ENCODE measurements around the gene BABAM2. TPM values are rescaled to one million over a fixed set of nuclear protein-coding genes. Genes with fewer than 3 reads are reported as not detected.

BABAM2 gene
- total RNA-seq, 1 donor from 2014 or later: 34.6 TPM

- H3K27ac ChIP-seq: no peak overlapping the region
- peaks cover 41% of the 10 kb centered on the region for H3K4me1 ChIP-seq
- no peak for DNase-seq (ENCODE audit: low spot score)
- Mint-ChIP-seq H3K4me3 (no peak overlapping the region), H3K4me1 (peaks cover 48% of the 10 kb centered on the region), H3K9me3 (peaks cover 2% of the 10 kb centered on the region), H3K27ac (no peak overlapping the region), H3K27me3 (ENCODE audit: insufficient read depth, low read depth) (peaks cover 8% of the 10 kb centered on the region), H3K36me3 (peaks cover 10% of the 10 kb centered on the region)
- H3K79me2 ChIP-seq (ENCODE audit: low read depth): no peaks in the 10 kb centered on the region
- no peaks in the 10 kb centered on the region for H4K20me1 ChIP-seq (ENCODE audit: low read depth)
- no peaks in the 10 kb centered on the region for H3K36me3 ChIP-seq
- TF ChIP-seq EZH2 (IDR thresholded peaks at IDR 0.05) (no peak), EZH2phosphoT487 (IDR thresholded peaks at IDR 0.05) (no peak), CTCF (IDR thresholded peaks at IDR 0.05) (no peak)
- peaks cover 31% of the 10 kb centered on the region for H3F3A ChIP-seq (ENCODE audit: low read depth)
- peak overlapping the region; percentile 27 for H3K4me2 ChIP-seq
- no peak overlapping the region for H3K9ac ChIP-seq
- H3K27me3 ChIP-seq: no peaks in the 10 kb centered on the region
- H2AFZ ChIP-seq (replicated peaks): no peak overlapping the region
- H3K9me3 ChIP-seq (ENCODE audit: low read depth): no peaks in the 10 kb centered on the region
- no peak overlapping the region for H3K4me3 ChIP-seq
Observed at GRCh38 chr2:28325567-28326468, 435.3 kb downstream of the BABAM2 start.

- H3K9ac ChIP-seq: no peak overlapping the region
- H3K36me3 Mint-ChIP-seq: peaks cover 13% of the 10 kb centered on the region
- H3K27me3 ChIP-seq: no peaks in the 10 kb centered on the region
- TF ChIP-seq EZH2phosphoT487 (IDR thresholded peaks at IDR 0.05): no peak
- TF ChIP-seq EZH2 (IDR thresholded peaks at IDR 0.05): no peak
- no peak for TF ChIP-seq CTCF (IDR thresholded peaks at IDR 0.05)
- peaks cover 36% of the 10 kb centered on the region for H3K4me1 ChIP-seq
- H3K27me3 Mint-ChIP-seq (ENCODE audit: insufficient read depth, low read depth): peaks cover 8% of the 10 kb centered on the region
- no peaks in the 10 kb centered on the region for H3K79me2 ChIP-seq (ENCODE audit: low read depth)
- no peaks in the 10 kb centered on the region for H3K36me3 ChIP-seq
- peaks cover 5% of the 10 kb centered on the region for H3K9me3 Mint-ChIP-seq
- H3K4me2 ChIP-seq: no peak overlapping the region
- no peak overlapping the region for H3K27ac Mint-ChIP-seq
- H3F3A ChIP-seq (ENCODE audit: low read depth): peaks cover 25% of the 10 kb centered on the region
- DNase-seq (ENCODE audit: low spot score): no peak
- H4K20me1 ChIP-seq (ENCODE audit: low read depth): no peaks in the 10 kb centered on the region
- H2AFZ ChIP-seq (replicated peaks): no peak overlapping the region
- H3K4me3 ChIP-seq: no peak overlapping the region
- H3K4me1 Mint-ChIP-seq: peaks cover 42% of the 10 kb centered on the region
- no peak overlapping the region for H3K27ac ChIP-seq
- no peak overlapping the region for H3K4me3 Mint-ChIP-seq
- no peaks in the 10 kb centered on the region for H3K9me3 ChIP-seq (ENCODE audit: low read depth)
Observed at GRCh38 chr2:28326469-28326805, 435.9 kb downstream of the BABAM2 start.

- Histone ChIP-seq H3K9ac (no peak overlapping the region), H3K4me2 (no peak overlapping the region), H3K27ac (no peak overlapping the region), H3K79me2 (ENCODE audit: low read depth) (no peaks in the 10 kb centered on the region), H2AFZ (replicated peaks) (no peak overlapping the region), H3F3A (ENCODE audit: low read depth) (peaks cover 19% of the 10 kb centered on the region), H3K4me1 (peaks cover 31% of the 10 kb centered on the region), H4K20me1 (ENCODE audit: low read depth) (no peaks in the 10 kb centered on the region), H3K27me3 (no peaks in the 10 kb centered on the region), H3K4me3 (no peak overlapping the region), H3K9me3 (ENCODE audit: low read depth) (no peaks in the 10 kb centered on the region), H3K36me3 (no peaks in the 10 kb centered on the region)
- H3K4me3 Mint-ChIP-seq: no peak overlapping the region
- H3K27ac Mint-ChIP-seq: no peak overlapping the region
- H3K36me3 Mint-ChIP-seq: peaks cover 14% of the 10 kb centered on the region
- H3K27me3 Mint-ChIP-seq (ENCODE audit: insufficient read depth, low read depth): peaks cover 6% of the 10 kb centered on the region
- no peak for DNase-seq (ENCODE audit: low spot score)
- peaks cover 36% of the 10 kb centered on the region for H3K4me1 Mint-ChIP-seq
- no peak for TF ChIP-seq EZH2phosphoT487 (IDR thresholded peaks at IDR 0.05)
- no peak for TF ChIP-seq CTCF (IDR thresholded peaks at IDR 0.05)
- TF ChIP-seq EZH2 (IDR thresholded peaks at IDR 0.05): no peak
- peaks cover 6% of the 10 kb centered on the region for H3K9me3 Mint-ChIP-seq
Observed at GRCh38 chr2:28326881-28327505, 436.5 kb downstream of the BABAM2 start.

Data from neural progenitor cell (in vitro differentiated cells).